GM18951 (cell line): Measurements from ENCODE around the gene UPF2.
"Not testable (repeated sequence)": the region's sequence is repeated elsewhere in the genome, so short reads cannot be mapped to it uniquely, and the experiment has no call there.

Experiments used
- POLR2A ChIP-seq: IDR thresholded peaks from 4 replicates; pipeline ENCODE4 v1.6.1; 2011; ENCODE audit warnings: mild to moderate bottlenecking; ENCODE audit not compliant: insufficient read length, insufficient read depth; ENCODE audit errors: extremely low read depth
- in situ Hi-C: fragments of 300-500 bp; cut with MboI; formaldehyde crosslinking; loops from one replicate; pipeline ENCODE4 v1.12.0; 2022; ENCODE audit warnings: low sequenced_read_pairs, mixed read lengths, inconsistent platforms; ENCODE audit not compliant: unreplicated experiment

UPF2 gene

GRCh38 chr10:11975795-11976194 lies 66.8 kb downstream of the UPF2 start:
- in situ Hi-C loops: no loop called here
- TF ChIP-seq POLR2A: no peak

- in situ Hi-C loops: not testable (repeated sequence)
Measured at GRCh38 chr10:11972523-11972922, 70.1 kb downstream of the UPF2 start.

- in situ Hi-C loops: no loop called here
- TF ChIP-seq POLR2A: no peak
Measured at GRCh38 chr10:11962176-11962575, 80.4 kb downstream of the UPF2 start.

- TF ChIP-seq POLR2A: no peak
Measured at GRCh38 chr10:11961771-11962170, 80.8 kb downstream of the UPF2 start.

GRCh38 chr10:11959966-11960365 lies 82.6 kb downstream of the UPF2 start:
- in situ Hi-C loops: no loop called here

More at GRCh38 chr10:11961771-11962170, 80.8 kb downstream of the UPF2 start:
- in situ Hi-C loops: no loop called here

GRCh38 chr10:11958956-11959355 lies 83.7 kb downstream of the UPF2 start:
- in situ Hi-C loops: no loop called here
- TF ChIP-seq POLR2A: no peak

More at GRCh38 chr10:11959966-11960365, 82.6 kb downstream of the UPF2 start:
- TF ChIP-seq POLR2A: no peak

GRCh38 chr10:11951695-11952094 lies 90.9 kb downstream of the UPF2 start:
- in situ Hi-C loops: no loop called here
- no peak for TF ChIP-seq POLR2A

GRCh38 chr10:11950325-11951018 lies 92.1 kb downstream of the UPF2 start:
- no peak for TF ChIP-seq POLR2A
- in situ Hi-C loops: no loop called here

- in situ Hi-C loops: no loop called here
- no peak for TF ChIP-seq POLR2A
Measured at GRCh38 chr10:11949152-11949551, 93.5 kb downstream of the UPF2 start.

- in situ Hi-C loops: no loop called here
- no peak for TF ChIP-seq POLR2A
Measured at GRCh38 chr10:11946652-11947051, 96.0 kb downstream of the UPF2 start.

GRCh38 chr10:11936389-11937152 lies 106.0 kb downstream of the UPF2 start:
- in situ Hi-C loops: no loop called here
- TF ChIP-seq POLR2A: no peak

- in situ Hi-C loops: no loop called here
- TF ChIP-seq POLR2A: no peak
Measured at GRCh38 chr10:11934262-11934661, 108.3 kb downstream of the UPF2 start.

- TF ChIP-seq POLR2A: no peak
- in situ Hi-C loops: no loop called here
Measured at GRCh38 chr10:11933577-11934223, 108.9 kb downstream of the UPF2 start.

- in situ Hi-C loops: no loop called here
- no peak for TF ChIP-seq POLR2A
Measured at GRCh38 chr10:11931038-11931437, 111.6 kb downstream of the UPF2 start.

GRCh38 chr10:11930312-11930978 lies 112.2 kb downstream of the UPF2 start:
- in situ Hi-C loops: no loop called here
- no peak for TF ChIP-seq POLR2A
